Activated CD4-positive, alpha-beta T cell treated with anti-CD3 and anti-CD28 coated beads, Interleukin-2, amount 10 ng/mL, durations not matched to agents 24 days and 14 days (primary cell): ENCODE measurements around the gene CHRNA4. TPM values are rescaled to one million over a fixed set of nuclear protein-coding genes. Genes with fewer than 3 reads are reported as not detected.

ENCODE experiments used
- DNase-seq: peaks from one replicate; pipeline ENCODE4 v3.0.0; 2022
- H3K27ac Mint-ChIP-seq: one replicate; pipeline ENCODE4 v1.8.0; 2022; ENCODE audit warnings: mild to moderate bottlenecking, mixed read lengths
- H3K27me3 Mint-ChIP-seq: one replicate; pipeline ENCODE4 v1.8.0; 2022; ENCODE audit warnings: mixed read lengths
- H3K36me3 Mint-ChIP-seq: one replicate; pipeline ENCODE4 v1.8.0; 2022; ENCODE audit warnings: low read depth, mild to moderate bottlenecking, mixed read lengths
- H3K4me1 Mint-ChIP-seq: one replicate; pipeline ENCODE4 v1.8.0; 2021; ENCODE audit warnings: mixed read lengths
- H3K4me3 Mint-ChIP-seq: one replicate; pipeline ENCODE4 v1.8.0; 2022; ENCODE audit warnings: mild to moderate bottlenecking, moderate library complexity, mixed read lengths
- H3K9me3 Mint-ChIP-seq: one replicate; pipeline ENCODE4 v1.8.0; 2021; ENCODE audit warnings: mixed read lengths
- intact Hi-C: fragments of 100-400 bp; cut with micrococcal nuclease; formaldehyde crosslinking; loops from one replicate; pipeline ENCODE4 v1.15.1; 2023
- total RNA-seq: library from RNA; stranded (reverse); gene quantifications from 2 replicates; pipeline ENCODE4 v1.2.3, GENCODE V29; 2022

The CHRNA4 gene
- total RNA-seq: not detected in 2 replicates

- intact Hi-C loops: no loop called here
- no peak for DNase-seq
- no peak within 1 kb of the TSS for H3K27ac Mint-ChIP-seq
- H3K36me3 Mint-ChIP-seq: no peaks in the 10 kb centered on the region
- no peak within 1 kb of the TSS for H3K4me3 Mint-ChIP-seq
- peaks cover 13% of the 10 kb centered on the region for H3K27me3 Mint-ChIP-seq
- no peaks in the 10 kb centered on the region for H3K4me1 Mint-ChIP-seq
- H3K9me3 Mint-ChIP-seq: no peaks in the 10 kb centered on the region
Measured at GRCh38 chr20:63360850-63361518, at the start of gene CHRNA4. CHRNA4 (minus strand) TSS chr20:63361349; CDS start chr20:63361165, 184 bp downstream.

GRCh38 chr20:63409834-63410435 is 48.8 kb upstream of the CHRNA4 start:
- Mint-ChIP-seq H3K27me3 (no peaks in the 10 kb centered on the region), H3K4me1 (peaks cover 2% of the 10 kb centered on the region), H3K9me3 (no peaks in the 10 kb centered on the region), H3K36me3 (no peaks in the 10 kb centered on the region), H3K27ac (no peak overlapping the region), H3K4me3 (no peak overlapping the region)
- intact Hi-C loops: no loop called here
- DNase-seq: no peak

GRCh38 chr20:63409066-63409833 is 48.1 kb upstream of the CHRNA4 start:
- Mint-ChIP-seq H3K9me3 (no peaks in the 10 kb centered on the region), H3K27ac (no peak overlapping the region), H3K36me3 (no peaks in the 10 kb centered on the region), H3K4me1 (peaks cover 2% of the 10 kb centered on the region), H3K27me3 (no peaks in the 10 kb centered on the region), H3K4me3 (no peak overlapping the region)
- no peak for DNase-seq
- intact Hi-C loops: no loop called here

- Mint-ChIP-seq H3K27ac (no peak overlapping the region), H3K4me1 (peaks cover 2% of the 10 kb centered on the region), H3K27me3 (no peaks in the 10 kb centered on the region), H3K4me3 (no peak overlapping the region), H3K36me3 (no peaks in the 10 kb centered on the region), H3K9me3 (no peaks in the 10 kb centered on the region)
- intact Hi-C loops: no loop called here
- no peak for DNase-seq
Measured at GRCh38 chr20:63408684-63409046, 47.5 kb upstream of the CHRNA4 start.

- no peaks in the 10 kb centered on the region for H3K27me3 Mint-ChIP-seq
- H3K4me3 Mint-ChIP-seq: no peak overlapping the region
- no peak for DNase-seq
- no peaks in the 10 kb centered on the region for H3K9me3 Mint-ChIP-seq
- H3K4me1 Mint-ChIP-seq: peaks cover 2% of the 10 kb centered on the region
- H3K27ac Mint-ChIP-seq: no peak overlapping the region
- no peaks in the 10 kb centered on the region for H3K36me3 Mint-ChIP-seq
- intact Hi-C loops: no loop called here
Measured at GRCh38 chr20:63407928-63408683, 47.0 kb upstream of the CHRNA4 start.

GRCh38 chr20:63406617-63407245 is 45.6 kb upstream of the CHRNA4 start:
- Mint-ChIP-seq H3K4me3 (no peak overlapping the region), H3K27me3 (no peaks in the 10 kb centered on the region), H3K9me3 (no peaks in the 10 kb centered on the region), H3K36me3 (no peaks in the 10 kb centered on the region), H3K27ac (no peak overlapping the region), H3K4me1 (peaks cover 2% of the 10 kb centered on the region)
- intact Hi-C loops: no loop called here
- DNase-seq: no peak

- intact Hi-C loops: no loop called here
- Mint-ChIP-seq H3K36me3 (no peaks in the 10 kb centered on the region), H3K27me3 (no peaks in the 10 kb centered on the region), H3K4me1 (no peaks in the 10 kb centered on the region), H3K9me3 (no peaks in the 10 kb centered on the region), H3K4me3 (no peak overlapping the region), H3K27ac (no peak overlapping the region)
- no peak for DNase-seq
Measured at GRCh38 chr20:63406011-63406410, 44.9 kb upstream of the CHRNA4 start.

GRCh38 chr20:63405102-63405730 is 44.1 kb upstream of the CHRNA4 start:
- H3K27ac Mint-ChIP-seq: no peak overlapping the region
- intact Hi-C loops: no loop called here

GRCh38 chr20:63404129-63405085 is 43.3 kb upstream of the CHRNA4 start:
- no peaks in the 10 kb centered on the region for H3K27me3 Mint-ChIP-seq
- H3K27ac Mint-ChIP-seq: no peak overlapping the region
- no peaks in the 10 kb centered on the region for H3K4me1 Mint-ChIP-seq
- H3K9me3 Mint-ChIP-seq: no peaks in the 10 kb centered on the region
- intact Hi-C loops: no loop called here
- H3K4me3 Mint-ChIP-seq: no peak overlapping the region
- no peak for DNase-seq
- H3K36me3 Mint-ChIP-seq: no peaks in the 10 kb centered on the region

More at GRCh38 chr20:63405102-63405730, 44.1 kb upstream of the CHRNA4 start:
- Mint-ChIP-seq H3K4me1 (no peaks in the 10 kb centered on the region), H3K4me3 (no peak overlapping the region), H3K36me3 (no peaks in the 10 kb centered on the region), H3K9me3 (no peaks in the 10 kb centered on the region), H3K27me3 (no peaks in the 10 kb centered on the region)
- no peak for DNase-seq

GRCh38 chr20:63403403-63404105 is 42.4 kb upstream of the CHRNA4 start:
- DNase-seq: no peak
- intact Hi-C loops: no loop called here
- Mint-ChIP-seq H3K4me3 (no peak overlapping the region), H3K27me3 (no peaks in the 10 kb centered on the region), H3K36me3 (no peaks in the 10 kb centered on the region), H3K4me1 (no peaks in the 10 kb centered on the region), H3K27ac (no peak overlapping the region), H3K9me3 (no peaks in the 10 kb centered on the region)

- Mint-ChIP-seq H3K9me3 (no peaks in the 10 kb centered on the region), H3K4me1 (no peaks in the 10 kb centered on the region), H3K36me3 (no peaks in the 10 kb centered on the region), H3K4me3 (no peak overlapping the region), H3K27ac (no peak overlapping the region), H3K27me3 (no peaks in the 10 kb centered on the region)
- DNase-seq: no peak
- intact Hi-C loops: no loop called here
Measured at GRCh38 chr20:63402860-63403220, 41.7 kb upstream of the CHRNA4 start.
